GM12878 (cell line): ENCODE measurements around the gene FSTL1. TPM values are rescaled to one million over a fixed set of nuclear protein-coding genes. Genes with fewer than 3 reads are reported as not detected.

Source experiments
- ATAC-seq: fragments of 200-7000 bp; cut with Tn5 transposase; 3 replicates; pipeline ENCODE4 v1.9.1; 2020; ENCODE audit warnings: mild to moderate bottlenecking, moderate library complexity
- BruUV-seq: library from RNA; stranded (reverse); fragments of 400-500 nt; replicated peaks from 2 replicates; lab custom pipeline; 2021; lab: Mats Ljungman, UMichigan
- CTCF ChIA-PET: fragments of 300-600 bp; sonication (Branson Sonifier 250); formaldehyde crosslinking; extraction: SDS; loops from one replicate; lab custom pipeline; 2021; ENCODE audit warnings: inconsistent platforms; lab: Yijun Ruan, JAX
- POLR2A ChIA-PET: fragments of 350-600 bp; formaldehyde crosslinking; extraction: SDS; loops from one replicate; lab custom pipeline; 2021; ENCODE audit warnings: inconsistent platforms; lab: Charles Lee
- RAD21 ChIA-PET: fragments of 300-600 bp; sonication (Branson Sonifier 250); formaldehyde crosslinking; loops from one replicate; lab custom pipeline; 2023; ENCODE audit warnings: antibody characterized with exemption; ENCODE audit not compliant: unreplicated experiment; lab: Charles Lee
- SMC1A ChIA-PET: fragments of 300-600 bp; sonication (Branson Sonifier 250); formaldehyde crosslinking; loops from one replicate; lab custom pipeline; 2023; ENCODE audit not compliant: unreplicated experiment, uncharacterized antibody; lab: Charles Lee
- DNase-seq: peaks from one replicate; pipeline ENCODE4 v3.0.0-alpha.2; 2011; ENCODE audit warnings: low read depth, low spot score
- FAIRE-seq: peaks from 3 replicates; lab custom pipeline; 2011; peaks lifted over from hg19 to GRCh38; lab: Jason Lieb, UNC
- H2AFZ ChIP-seq: 2 replicates; pipeline ENCODE4 v1.6.0; 2011; ENCODE audit warnings: low read depth, low read length, control low read depth; ENCODE audit not compliant: control insufficient read depth
- H3K27ac ChIP-seq: 2 replicates; pipeline ENCODE4 v1.5.1; 2011; ENCODE audit warnings: control low read depth; ENCODE audit not compliant: control insufficient read depth, insufficient read depth
- H3K27me3 ChIP-seq, 2 experiments: replicated peaks in 1 of 2; 2 replicates each; pipeline versions ENCODE4 v1.6.0 to v1.6.1; 2011; ENCODE audit warnings: low read length in 1 of 2; ENCODE audit not compliant: control insufficient read depth in 2 of 2, insufficient read depth in 2 of 2
- H3K36me3 ChIP-seq, 2 experiments: 2 replicates each; pipeline ENCODE4 v1.5.1; 2011; ENCODE audit warnings: low read length in 1 of 2; ENCODE audit not compliant: control insufficient read depth in 2 of 2, insufficient read depth in 2 of 2
- H3K4me1 ChIP-seq: 2 replicates; pipeline ENCODE4 v1.6.1; 2011; ENCODE audit warnings: mild to moderate bottlenecking, low read length, moderate library complexity, mixed read lengths; ENCODE audit not compliant: control insufficient read depth, insufficient read depth
- H3K4me2 ChIP-seq: 2 replicates; pipeline ENCODE4 v1.6.0; 2011; ENCODE audit warnings: control low read depth; ENCODE audit not compliant: control insufficient read depth, insufficient read depth
- H3K4me3 ChIP-seq: fragments of 200-600 bp; sonication (generic); 2 replicates; pipeline ENCODE4 v1.5.1; 2016
- H3K79me2 ChIP-seq: 2 replicates; pipeline ENCODE4 v1.6.0; 2011; ENCODE audit warnings: low read length; ENCODE audit not compliant: control insufficient read depth, insufficient read depth
- H3K9ac ChIP-seq: 2 replicates; pipeline ENCODE4 v1.8.0; 2011; ENCODE audit warnings: low read length, control low read depth, mixed read lengths; ENCODE audit not compliant: control insufficient read depth, insufficient read depth
- H3K9me3 ChIP-seq: replicated peaks from 3 replicates; pipeline ENCODE4 v1.5.1; 2011; ENCODE audit warnings: mild to moderate bottlenecking, low read length; ENCODE audit not compliant: control insufficient read depth, insufficient read depth
- H4K20me1 ChIP-seq: 2 replicates; pipeline ENCODE4 v1.6.0; 2011; ENCODE audit not compliant: control insufficient read depth, insufficient read depth
- BCLAF1 ChIP-seq: fragments of 450-650 bp; IDR thresholded peaks from 2 replicates; pipeline ENCODE4 v1.6.1; 2017; ENCODE audit warnings: antibody characterized with exemption, mild to moderate bottlenecking, moderate library complexity
- CBX5 ChIP-seq: sonication (generic); IDR thresholded peaks from 2 replicates; pipeline ENCODE4 v1.6.1; 2016; ENCODE audit warnings: low read depth, moderate library complexity, mild to moderate bottlenecking, inconsistent platforms
- GATAD2B ChIP-seq: fragments of 450-650 bp; conservative IDR thresholded peaks from 2 replicates; pipeline ENCODE4 v1.6.1; 2017; ENCODE audit warnings: low read depth, mild to moderate bottlenecking, moderate library complexity
- JUND ChIP-seq: IDR thresholded peaks from 2 replicates; pipeline ENCODE4 v1.6.1; 2012; ENCODE audit warnings: low read depth, mild to moderate bottlenecking, low read length, improper control_type of control experiment, moderate library complexity
- MAX ChIP-seq: IDR thresholded peaks from 2 replicates; pipeline ENCODE4 v1.6.1; 2012; ENCODE audit warnings: low read depth, low read length, improper control_type of control experiment
- MLLT1 ChIP-seq: fragments of 450-650 bp; IDR thresholded peaks from 2 replicates; pipeline ENCODE4 v1.6.1; 2016; ENCODE audit warnings: mild to moderate bottlenecking
- MXI1 ChIP-seq: fragments of 150-350 bp; IDR thresholded peaks from 2 replicates; pipeline ENCODE4 v1.6.1; 2011; ENCODE audit warnings: low read depth, mild to moderate bottlenecking, inconsistent platforms, low read length, improper control_type of control experiment
- POLR2AphosphoS2 ChIP-seq: IDR thresholded peaks from 2 replicates; pipeline ENCODE4 v1.6.1; 2011; ENCODE audit warnings: low read depth, mild to moderate bottlenecking, low read length, improper control_type of control experiment, moderate library complexity
- WGBS: methylation state at CpG from one replicate; pipeline ENCODE4 v1.1.6; 2016; ENCODE audit warnings: low lambda C conversion rate; ENCODE audit not compliant: insufficient replicate concordance, insufficient coverage; ENCODE audit errors: missing lambda C conversion rate; 5-methylcytosine and 5-hydroxymethylcytosine counted together
- in situ Hi-C: fragments of 300-500 bp; cut with MboI; formaldehyde crosslinking; loops from 9 replicates; pipeline ENCODE4 v1.14.3; 2018; ENCODE audit warnings: mixed read lengths
- intact Hi-C: fragments of 100-400 bp; cut with micrococcal nuclease; formaldehyde crosslinking; loops from one replicate; pipeline ENCODE4 v1.14.2; 2022; ENCODE audit not compliant: unreplicated experiment
- polyA plus RNA-seq, 11 experiments: library from polyadenylated mRNA; depleted of rRNA in 4 of 11; unstranded in 6 of 11; stranded (reverse) in 5 of 11; fragments of >200 nt; fragmentation: Nextera tagmentation in 4 of 11; fragmentation: Illumina TruSeq in 1 of 11; extraction: Ambion mirVana in 4 of 11; extraction: Trizol in 1 of 11; gene quantifications; 1 replicate in 1 of 11; 2 replicates in 10 of 11; pipeline versions ENCODE4 v1.2.1 to v1.2.3, GENCODE V29; 2011 to 2016; ENCODE audit warnings: inconsistent platforms in 2 of 11, missing spikeins in 2 of 11, low read depth in 1 of 11
- total RNA-seq, 4 experiments: library from RNA; depleted of rRNA in 3 of 4; stranded (reverse); fragments of >200 nt in 3 of 4; fragmentation: Illumina TruSeq in 1 of 4; extraction: Trizol in 1 of 4; gene quantifications; 2 replicates each; pipeline versions ENCODE4 v1.2.1 to v1.2.3, GENCODE V29; 2013 to 2021
- TF ChIP-seq, protein P1 (sequence below): fragments of 150-350 bp; IDR thresholded peaks from 2 replicates; pipeline ENCODE4 v1.6.1; 2016; ENCODE audit warnings: low read depth, low read length

FSTL1 gene
- total and polyA plus RNA-seq, 10 of the 15 experiments (the other 5 are each of a cell fraction or from before 2014, with no cell fraction given): 0.06 to 1.7 (median 0.32) TPM; not detected in 4

- TF ChIP-seq MLLT1: no peak
- no peak for TF ChIP-seq GATAD2B
- TF ChIP-seq, protein P1, sequence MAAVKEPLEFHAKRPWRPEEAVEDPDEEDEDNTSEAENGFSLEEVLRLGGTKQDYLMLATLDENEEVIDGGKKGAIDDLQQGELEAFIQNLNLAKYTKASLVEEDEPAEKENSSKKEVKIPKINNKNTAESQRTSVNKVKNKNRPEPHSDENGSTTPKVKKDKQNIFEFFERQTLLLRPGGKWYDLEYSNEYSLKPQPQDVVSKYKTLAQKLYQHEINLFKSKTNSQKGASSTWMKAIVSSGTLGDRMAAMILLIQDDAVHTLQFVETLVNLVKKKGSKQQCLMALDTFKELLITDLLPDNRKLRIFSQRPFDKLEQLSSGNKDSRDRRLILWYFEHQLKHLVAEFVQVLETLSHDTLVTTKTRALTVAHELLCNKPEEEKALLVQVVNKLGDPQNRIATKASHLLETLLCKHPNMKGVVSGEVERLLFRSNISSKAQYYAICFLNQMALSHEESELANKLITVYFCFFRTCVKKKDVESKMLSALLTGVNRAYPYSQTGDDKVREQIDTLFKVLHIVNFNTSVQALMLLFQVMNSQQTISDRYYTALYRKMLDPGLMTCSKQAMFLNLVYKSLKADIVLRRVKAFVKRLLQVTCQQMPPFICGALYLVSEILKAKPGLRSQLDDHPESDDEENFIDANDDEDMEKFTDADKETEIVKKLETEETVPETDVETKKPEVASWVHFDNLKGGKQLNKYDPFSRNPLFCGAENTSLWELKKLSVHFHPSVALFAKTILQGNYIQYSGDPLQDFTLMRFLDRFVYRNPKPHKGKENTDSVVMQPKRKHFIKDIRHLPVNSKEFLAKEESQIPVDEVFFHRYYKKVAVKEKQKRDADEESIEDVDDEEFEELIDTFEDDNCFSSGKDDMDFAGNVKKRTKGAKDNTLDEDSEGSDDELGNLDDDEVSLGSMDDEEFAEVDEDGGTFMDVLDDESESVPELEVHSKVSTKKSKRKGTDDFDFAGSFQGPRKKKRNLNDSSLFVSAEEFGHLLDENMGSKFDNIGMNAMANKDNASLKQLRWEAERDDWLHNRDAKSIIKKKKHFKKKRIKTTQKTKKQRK: no peak
- no peak for TF ChIP-seq CBX5
Measured at GRCh38 chr3:120432150-120432860, 18.5 kb downstream of the FSTL1 start (continued).

DNA sequence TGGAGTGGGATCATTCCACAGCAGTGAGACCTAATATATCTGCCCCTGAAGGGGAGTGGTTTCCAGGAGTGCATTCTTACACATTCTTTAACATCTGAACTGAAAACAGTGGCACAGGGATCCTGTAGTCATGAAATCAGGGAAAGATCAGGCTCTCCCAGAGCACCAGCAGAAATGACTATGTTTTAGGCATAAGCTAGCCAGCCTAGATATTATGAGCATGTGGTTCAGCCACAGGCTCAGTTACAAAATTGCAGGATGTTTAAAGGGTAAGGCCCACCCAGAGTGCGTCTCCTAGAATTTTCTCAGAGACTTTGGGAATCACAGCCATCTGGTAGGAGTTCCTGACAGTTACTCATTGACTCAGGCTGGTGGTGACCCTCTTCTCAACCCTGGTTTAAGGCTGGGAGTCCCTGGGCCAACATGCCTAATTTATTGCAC is 20.9 kb downstream of the FSTL1 start:
- H3K9me3 ChIP-seq: no peaks in the 10 kb centered on the region
- TF ChIP-seq MXI1 (no peak), POLR2AphosphoS2 (no peak), JUND (no peak), BCLAF1 (no peak), MAX (no peak)

More for the DNA sequence above, 20.9 kb downstream of the FSTL1 start:
- FAIRE-seq: no peak
- ChIA-PET RAD21 (no interaction called here), CTCF (interaction anchor here (0.6 kb wide), 1 partner anchor 13 kb away, joined by 3 read pairs; no protein-coding TSS in a partner anchor), POLR2A (interaction anchor here (0.5 kb wide), 1 partner anchor 17 kb away, joined by 4 read pairs; no protein-coding TSS in a partner anchor), SMC1A (no interaction called here)
- Histone ChIP-seq H4K20me1 (no peaks in the 10 kb centered on the region), H3K27ac (no peak overlapping the region), H3K27me3 (peaks cover 0 to 4% of the 10 kb centered on the region in 2 experiments; a peak in 2 of 4 replicates), H3K4me1 (no peaks in the 10 kb centered on the region), H3K36me3 (no peaks in the 10 kb centered on the region), H3K4me2 (no peak overlapping the region), H2AFZ (no peak overlapping the region), H3K4me3 (no peak overlapping the region), H3K79me2 (no peaks in the 10 kb centered on the region), H3K9ac (no peak overlapping the region)
- DNase-seq: no peak
- WGBS: 0% methylated on average over 1 of the region's 1 CpG
- BruUV-seq: no TSS peak
- intact Hi-C loops: no loop called here
- ATAC-seq: no peak
- in situ Hi-C loops: no loop called here
